H54 (cell line): Measurements from ENCODE around the gene KCTD3.

Experiments
- DNase-seq: peaks from one replicate; pipeline ENCODE4 v3.0.0; 2011; ENCODE audit warnings: low spot score, mixed read lengths; ENCODE audit not compliant: insufficient read length
- FAIRE-seq: peaks from 3 replicates; lab custom pipeline; 2011; peaks lifted over from hg19 to GRCh38; lab: Jason Lieb, UNC
- POLR2A ChIP-seq: IDR thresholded peaks from 2 replicates; pipeline ENCODE4 v1.6.1; 2011; ENCODE audit warnings: low read depth, mild to moderate bottlenecking, low read length

The KCTD3 gene

GRCh38 chr1:215566556-215567490 lies at the start of gene KCTD3:
KCTD3 (plus strand) TSS chr1:215567304; CDS start chr1:215567686, 382 bp downstream.
- peak; percentile 86 for FAIRE-seq
- peak; percentile 59 for DNase-seq
- peak; percentile 84 for TF ChIP-seq POLR2A

- no peak for DNase-seq
- no peak for TF ChIP-seq POLR2A
Measured at GRCh38 chr1:215517441-215517891, 49.6 kb upstream of the KCTD3 start.

GRCh38 chr1:215518594-215518993 lies 48.5 kb upstream of the KCTD3 start:
- TF ChIP-seq POLR2A, result no peak
- FAIRE-seq, result no peak

More at GRCh38 chr1:215517441-215517891, 49.6 kb upstream of the KCTD3 start:
- peak; percentile 45 for FAIRE-seq

GRCh38 chr1:215521279-215521678 lies 45.8 kb upstream of the KCTD3 start:
- no peak for FAIRE-seq
- TF ChIP-seq POLR2A, result no peak
- DNase-seq, result no peak

More at GRCh38 chr1:215518594-215518993, 48.5 kb upstream of the KCTD3 start:
- DNase-seq, result no peak

- DNase-seq (no peak), FAIRE-seq (no peak)
- TF ChIP-seq POLR2A, result no peak
Measured at GRCh38 chr1:215523128-215523861, 43.8 kb upstream of the KCTD3 start.

- no peak for FAIRE-seq
- TF ChIP-seq POLR2A, result no peak
- DNase-seq, result no peak
Measured at GRCh38 chr1:215523906-215524305, 43.2 kb upstream of the KCTD3 start.

GRCh38 chr1:215526147-215526845 lies 40.8 kb upstream of the KCTD3 start:
- TF ChIP-seq POLR2A, result no peak
- FAIRE-seq (no peak), DNase-seq (no peak)

- FAIRE-seq (no peak), DNase-seq (no peak)
- no peak for TF ChIP-seq POLR2A
Measured at GRCh38 chr1:215526846-215527151, 40.3 kb upstream of the KCTD3 start.

- FAIRE-seq (no peak), DNase-seq (no peak)
- TF ChIP-seq POLR2A, result no peak
Measured at GRCh38 chr1:215529111-215529510, 38.0 kb upstream of the KCTD3 start.

GRCh38 chr1:215529571-215529970 lies 37.5 kb upstream of the KCTD3 start:
- DNase-seq, result no peak
- no peak for TF ChIP-seq POLR2A
- FAIRE-seq, result no peak

GRCh38 chr1:215530401-215530984 lies 36.6 kb upstream of the KCTD3 start:
- TF ChIP-seq POLR2A, result no peak
- FAIRE-seq, result no peak
- no peak for DNase-seq

GRCh38 chr1:215539803-215540570 lies 27.1 kb upstream of the KCTD3 start:
- TF ChIP-seq POLR2A, result no peak
- DNase-seq (no peak), FAIRE-seq (peak; percentile 65)

GRCh38 chr1:215542301-215542700 lies 24.8 kb upstream of the KCTD3 start:
- no peak for DNase-seq
- no peak for TF ChIP-seq POLR2A
- FAIRE-seq, result no peak
